Parathyroid adenoma (tissue), 2 donors: ENCODE data around the gene TMEM233.

Source experiments
- H2AFZ ChIP-seq: fragments of 300-600 bp; sonication (generic); one replicate; pipeline ENCODE4 v1.7.0; 2017; ENCODE audit warnings: antibody characterized with exemption, mild to moderate bottlenecking
- H3K27ac ChIP-seq: fragments of 300-600 bp; sonication (generic); one replicate; pipeline ENCODE4 v1.7.0; 2017
- H3K27me3 ChIP-seq: fragments of 300-600 bp; sonication (generic); one replicate; pipeline ENCODE4 v1.7.0; 2017; ENCODE audit warnings: low read length; ENCODE audit not compliant: control insufficient read depth, insufficient read depth
- H3K36me3 ChIP-seq: fragments of 300-600 bp; sonication (generic); one replicate; pipeline ENCODE4 v1.7.0; 2017; ENCODE audit warnings: low read length; ENCODE audit not compliant: control insufficient read depth, insufficient read depth
- H3K4me1 ChIP-seq: fragments of 300-600 bp; sonication (generic); one replicate; pipeline ENCODE4 v1.7.0; 2017; ENCODE audit warnings: control low read depth
- H3K4me2 ChIP-seq: fragments of 300-600 bp; sonication (generic); one replicate; pipeline ENCODE4 v1.7.0; 2017; ENCODE audit warnings: low read length
- H3K4me3 ChIP-seq: fragments of 300-600 bp; sonication (generic); one replicate; pipeline ENCODE4 v1.7.0; 2017; ENCODE audit warnings: low read depth, low read length
- H3K79me2 ChIP-seq: fragments of 300-600 bp; sonication (generic); one replicate; pipeline ENCODE4 v1.7.0; 2017; ENCODE audit warnings: control low read depth
- H3K9ac ChIP-seq: fragments of 300-600 bp; sonication (generic); one replicate; pipeline ENCODE4 v1.7.0; 2017; ENCODE audit warnings: mild to moderate bottlenecking
- H3K9me3 ChIP-seq: fragments of 300-600 bp; sonication (generic); one replicate; pipeline ENCODE4 v1.7.0; 2017; ENCODE audit warnings: low read length; ENCODE audit not compliant: control insufficient read depth
- CTCF ChIP-seq: fragments of 300-600 bp; sonication (generic); IDR thresholded peaks from one replicate; pipeline ENCODE4 v1.7.0; 2017; ENCODE audit warnings: antibody characterized with exemption, mild to moderate bottlenecking
- donor health status: primary hyperparathyroidism.

TMEM233 gene

GRCh38 chr12:119683413-119683812 lies 89.8 kb downstream of the TMEM233 start:
- Histone ChIP-seq H3K36me3 (no peaks in the 10 kb centered on the region), H3K9me3 (no peaks in the 10 kb centered on the region), H3K4me3 (no peak overlapping the region), H2AFZ (no peak overlapping the region), H3K27me3 (no peaks in the 10 kb centered on the region), H3K4me2 (no peak overlapping the region), H3K9ac (no peak overlapping the region), H3K4me1 (peaks cover 31% of the 10 kb centered on the region), H3K79me2 (no peaks in the 10 kb centered on the region), H3K27ac (no peak overlapping the region)
- no peak for TF ChIP-seq CTCF

GRCh38 chr12:119683816-119684215 lies 90.2 kb downstream of the TMEM233 start:
- Histone ChIP-seq H3K27me3 (no peaks in the 10 kb centered on the region), H3K4me3 (no peak overlapping the region), H3K4me2 (no peak overlapping the region), H3K4me1 (peaks cover 31% of the 10 kb centered on the region), H2AFZ (no peak overlapping the region), H3K27ac (no peak overlapping the region), H3K79me2 (no peaks in the 10 kb centered on the region), H3K9me3 (no peaks in the 10 kb centered on the region), H3K36me3 (no peaks in the 10 kb centered on the region), H3K9ac (no peak overlapping the region)
- no peak for TF ChIP-seq CTCF

GRCh38 chr12:119684711-119685369 lies 91.3 kb downstream of the TMEM233 start:
- no peaks in the 10 kb centered on the region for H3K27me3 ChIP-seq
- H3K27ac ChIP-seq = peak overlapping the region; percentile 37
- H3K4me1 ChIP-seq = peaks cover 31% of the 10 kb centered on the region
- no peaks in the 10 kb centered on the region for H3K36me3 ChIP-seq
- no peak overlapping the region for H3K4me2 ChIP-seq
- H2AFZ ChIP-seq = peak overlapping the region; percentile 39
- H3K9me3 ChIP-seq = no peaks in the 10 kb centered on the region
- H3K4me3 ChIP-seq = no peak overlapping the region
- H3K9ac ChIP-seq = no peak overlapping the region
- no peaks in the 10 kb centered on the region for H3K79me2 ChIP-seq
- no peak for TF ChIP-seq CTCF

GRCh38 chr12:119685375-119685774 lies 91.8 kb downstream of the TMEM233 start:
- peak overlapping the region; percentile 37 for H3K27ac ChIP-seq
- H3K79me2 ChIP-seq = no peaks in the 10 kb centered on the region
- H3K4me3 ChIP-seq = no peak overlapping the region
- H3K9me3 ChIP-seq = no peaks in the 10 kb centered on the region
- H2AFZ ChIP-seq = peak overlapping the region; percentile 39
- no peaks in the 10 kb centered on the region for H3K36me3 ChIP-seq
- H3K27me3 ChIP-seq = no peaks in the 10 kb centered on the region
- H3K9ac ChIP-seq = no peak overlapping the region
- no peak for TF ChIP-seq CTCF
- H3K4me2 ChIP-seq = no peak overlapping the region
- H3K4me1 ChIP-seq = peaks cover 31% of the 10 kb centered on the region

- Histone ChIP-seq H3K27ac (peak overlapping the region; percentile 12), H3K27me3 (no peaks in the 10 kb centered on the region), H3K9ac (no peak overlapping the region), H3K4me1 (peaks cover 31% of the 10 kb centered on the region), H3K4me2 (peak overlapping the region; percentile 2), H3K4me3 (no peak overlapping the region), H3K36me3 (no peaks in the 10 kb centered on the region), H2AFZ (peak overlapping the region; percentile 65), H3K9me3 (no peaks in the 10 kb centered on the region), H3K79me2 (no peaks in the 10 kb centered on the region)
- no peak for TF ChIP-seq CTCF
Measured at GRCh38 chr12:119686355-119686754, 92.8 kb downstream of the TMEM233 start.
